Duodenal mucosa (tissue), 2 donors: ENCODE data around the gene MAML2.

ENCODE experiments used
- H3K27ac ChIP-seq: one replicate; pipeline ENCODE4 v1.7.0; 2013; ENCODE audit warnings: low read depth, low read length
- H3K27me3 ChIP-seq, 2 donors: one replicate each; pipeline ENCODE4 v1.7.0; 2013; ENCODE audit warnings: low read length in 2 of 2, control low read depth in 1 of 2; ENCODE audit not compliant: insufficient read depth in 2 of 2, control insufficient read depth in 1 of 2
- H3K36me3 ChIP-seq, 2 donors: one replicate each; pipeline ENCODE4 v1.7.0; 2013; ENCODE audit warnings: low read length in 2 of 2, control low read depth in 1 of 2; ENCODE audit not compliant: insufficient read depth in 2 of 2, control insufficient read depth in 1 of 2
- H3K4me1 ChIP-seq, 2 donors: one replicate each; pipeline ENCODE4 v1.7.0; 2013; ENCODE audit warnings: low read length in 2 of 2, control low read depth in 1 of 2; ENCODE audit not compliant: insufficient read depth in 2 of 2, control insufficient read depth in 1 of 2
- H3K4me3 ChIP-seq, 2 donors: one replicate each; pipeline ENCODE4 v1.7.0; 2013; ENCODE audit warnings: low read length in 2 of 2, low read depth in 1 of 2
- H3K9ac ChIP-seq, 2 donors: one replicate each; pipeline ENCODE4 v1.7.0; 2013; ENCODE audit warnings: low read length in 2 of 2, low read depth in 1 of 2
- H3K9me3 ChIP-seq, 2 donors: one replicate each; pipeline ENCODE4 v1.7.0; 2013; ENCODE audit warnings: low read length in 2 of 2, control low read depth in 1 of 2; ENCODE audit not compliant: control insufficient read depth in 1 of 2

The MAML2 gene

DNA sequence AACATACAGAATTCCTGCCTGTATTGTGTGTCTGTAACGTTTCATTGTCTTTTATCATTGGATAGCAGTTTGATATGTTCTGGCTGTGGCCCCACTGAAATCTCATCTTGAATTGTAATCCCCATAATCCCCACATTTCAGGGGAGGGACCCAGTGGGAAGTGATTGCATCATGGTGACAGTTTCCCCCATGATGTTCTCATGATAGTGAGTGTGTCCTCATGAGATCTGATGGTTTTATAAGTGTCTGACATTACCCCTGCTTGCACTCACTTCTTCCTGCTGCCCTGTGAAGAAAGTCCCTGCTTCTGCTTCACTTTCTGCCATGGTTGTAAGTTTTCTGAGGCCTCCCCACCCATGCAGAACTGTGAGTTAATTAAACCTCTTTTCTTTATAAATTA, 399.4 kb downstream of the MAML2 start:
- peaks cover 8 to 10% of the 10 kb centered on the region in 2 donors for H3K9me3 ChIP-seq
- H3K4me3 ChIP-seq = no peak overlapping the region
- H3K9ac ChIP-seq = no peak overlapping the region
- H3K27ac ChIP-seq = no peak overlapping the region
- no peaks in the 10 kb centered on the region for H3K36me3 ChIP-seq
- no peaks in the 10 kb centered on the region for H3K27me3 ChIP-seq
- no peaks in the 10 kb centered on the region for H3K4me1 ChIP-seq

DNA sequence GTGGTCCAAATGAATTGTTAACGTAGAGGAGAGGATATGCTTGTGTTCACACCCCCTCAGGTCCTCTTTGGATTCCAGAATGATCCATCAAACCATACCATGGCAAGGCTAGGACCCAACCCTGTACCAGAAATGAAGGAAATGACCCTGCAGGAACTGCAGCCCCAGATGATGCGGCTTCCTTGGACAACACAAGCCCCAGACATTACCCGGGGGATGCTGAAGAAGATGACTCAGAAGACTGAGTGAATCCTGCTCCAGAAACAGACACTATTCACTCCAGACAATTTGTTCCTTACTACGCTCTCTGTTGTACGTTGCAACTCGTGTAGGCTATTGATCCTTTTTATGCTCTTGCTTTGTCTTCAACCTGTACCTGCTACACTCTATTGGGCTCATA, 403.9 kb downstream of the MAML2 start:
- Histone ChIP-seq H3K9ac (no peak overlapping the region), H3K9me3 (no peaks in the 10 kb centered on the region), H3K36me3 (no peaks in the 10 kb centered on the region), H3K4me3 (no peak overlapping the region), H3K27ac (no peak overlapping the region), H3K4me1 (no peaks in the 10 kb centered on the region), H3K27me3 (no peaks in the 10 kb centered on the region)

DNA sequence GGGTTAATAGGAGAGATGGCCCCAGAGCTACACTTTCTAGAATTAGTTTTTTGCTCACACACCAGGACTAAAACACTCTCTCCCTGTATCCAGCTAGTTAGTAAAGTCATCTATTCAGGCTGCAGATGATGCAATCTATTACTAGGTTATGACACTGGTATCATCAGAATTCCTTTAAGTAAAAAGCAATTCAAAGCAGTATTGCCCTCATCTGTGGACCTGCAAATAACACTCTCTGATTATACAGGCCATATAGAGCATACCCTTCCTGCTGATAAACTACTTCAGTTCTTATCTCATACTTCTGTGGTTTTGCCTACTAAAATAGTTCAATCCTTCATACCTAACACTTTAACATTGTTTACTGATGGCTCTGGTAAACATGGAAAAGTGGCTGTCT, 405.6 kb downstream of the MAML2 start:
- no peak overlapping the region for H3K9ac ChIP-seq
- no peak overlapping the region for H3K27ac ChIP-seq
- no peak overlapping the region for H3K4me3 ChIP-seq
- H3K27me3 ChIP-seq = no peaks in the 10 kb centered on the region
- no peaks in the 10 kb centered on the region for H3K4me1 ChIP-seq
- no peaks in the 10 kb centered on the region for H3K36me3 ChIP-seq
- H3K9me3 ChIP-seq = no peaks in the 10 kb centered on the region

DNA sequence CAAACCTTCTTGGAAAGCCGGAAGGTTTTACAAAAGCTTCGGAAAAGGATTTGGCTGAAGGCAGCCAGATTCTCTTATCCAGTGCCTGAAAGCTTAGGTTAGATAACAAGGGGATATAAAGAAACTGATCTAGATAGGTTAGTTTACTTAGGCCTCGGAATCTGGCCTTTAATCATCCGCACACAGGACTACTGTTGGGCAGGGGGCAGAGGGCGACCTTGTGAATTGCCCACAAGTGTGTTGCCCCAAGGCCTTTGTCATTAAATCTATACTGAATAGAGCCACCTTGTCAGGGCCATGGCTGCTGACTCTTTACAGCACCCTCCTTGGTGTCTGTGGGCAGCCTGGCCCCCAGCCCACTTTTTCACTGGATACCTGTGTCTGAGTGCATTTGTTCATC, 409.4 kb downstream of the MAML2 start:
- Histone ChIP-seq H3K4me3 (no peak overlapping the region), H3K27ac (no peak overlapping the region), H3K36me3 (no peaks in the 10 kb centered on the region), H3K9me3 (no peaks in the 10 kb centered on the region), H3K4me1 (no peaks in the 10 kb centered on the region), H3K27me3 (no peaks in the 10 kb centered on the region), H3K9ac (no peak overlapping the region)

DNA sequence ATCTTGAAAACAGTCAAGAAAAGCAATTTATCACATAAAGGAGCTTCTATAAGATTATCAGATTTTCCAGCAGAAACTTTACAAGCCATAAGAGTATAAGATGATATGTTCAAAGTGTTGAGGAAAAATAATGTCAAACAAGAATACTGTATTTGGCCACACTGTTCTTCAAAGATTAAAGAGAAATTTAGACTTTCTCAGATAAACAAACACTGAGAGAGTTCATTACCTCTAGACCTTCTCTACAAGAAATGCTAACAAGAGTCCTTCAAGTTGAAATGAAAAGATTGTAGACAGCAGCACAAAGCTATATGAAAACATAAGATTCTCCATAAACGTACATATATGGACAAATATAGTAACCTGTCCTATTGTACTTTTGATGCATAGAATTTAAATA, 411.1 kb downstream of the MAML2 start:
- no peak overlapping the region for H3K27ac ChIP-seq
- H3K4me3 ChIP-seq = no peak overlapping the region
- H3K36me3 ChIP-seq = no peaks in the 10 kb centered on the region
- no peak overlapping the region for H3K9ac ChIP-seq
- H3K4me1 ChIP-seq = no peaks in the 10 kb centered on the region
- no peaks in the 10 kb centered on the region for H3K9me3 ChIP-seq
- no peaks in the 10 kb centered on the region for H3K27me3 ChIP-seq

DNA sequence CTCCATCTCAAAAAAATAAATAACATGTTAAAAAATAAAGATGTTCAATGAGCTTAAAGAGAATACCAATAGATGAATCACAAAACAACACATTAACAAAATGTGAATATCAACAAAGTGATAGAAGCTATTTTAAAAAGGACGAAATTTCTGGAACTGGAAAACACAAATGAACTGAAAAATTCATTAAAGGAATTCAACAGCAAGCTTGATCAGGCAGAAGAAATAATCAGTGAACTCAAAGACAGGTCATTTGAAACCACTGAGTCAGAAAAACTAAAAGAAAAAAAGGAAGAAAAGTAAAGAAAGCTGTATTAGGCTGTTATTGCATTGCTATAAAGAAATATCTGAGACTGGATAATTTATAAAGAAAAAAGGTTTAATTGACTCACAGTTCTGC, 412.0 kb downstream of the MAML2 start:
- no peaks in the 10 kb centered on the region for H3K36me3 ChIP-seq
- no peak overlapping the region for H3K9ac ChIP-seq
- no peaks in the 10 kb centered on the region for H3K27me3 ChIP-seq
- no peak overlapping the region for H3K27ac ChIP-seq
- no peak overlapping the region for H3K4me3 ChIP-seq
- no peaks in the 10 kb centered on the region for H3K9me3 ChIP-seq
- no peaks in the 10 kb centered on the region for H3K4me1 ChIP-seq

DNA sequence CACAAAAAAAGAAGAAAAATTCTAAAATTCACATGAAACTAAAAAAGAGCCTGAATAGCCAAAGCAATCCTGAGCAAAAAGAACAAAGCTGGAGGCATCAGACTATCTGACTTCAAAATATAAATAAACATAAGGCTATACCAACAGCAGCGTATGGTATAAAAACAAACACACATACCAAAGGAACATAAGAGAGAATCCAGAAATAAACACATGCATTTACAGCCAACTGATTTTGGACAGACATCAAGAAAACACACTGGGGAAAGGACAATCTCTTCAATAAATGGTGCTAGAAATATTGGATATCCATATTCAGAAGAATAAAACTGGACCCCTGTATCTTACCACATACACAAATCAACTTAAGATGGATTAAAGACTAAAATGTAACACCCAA, 416.3 kb downstream of the MAML2 start:
- Histone ChIP-seq H3K36me3 (no peaks in the 10 kb centered on the region), H3K27me3 (no peaks in the 10 kb centered on the region), H3K9me3 (no peaks in the 10 kb centered on the region), H3K27ac (no peak overlapping the region), H3K4me3 (no peak overlapping the region), H3K9ac (no peak overlapping the region), H3K4me1 (peaks cover 0 to 12% of the 10 kb centered on the region in 2 donors)
